Muscle of back (tissue), 11 donors: ENCODE measurements around the gene DCAF8L2. TPM values are rescaled to one million over a fixed set of nuclear protein-coding genes. Genes with fewer than 3 reads are reported as not detected.
"Not testable (repeated sequence)": the region's sequence is repeated elsewhere in the genome, so short reads cannot be mapped to it uniquely, and the experiment has no call there.

Source experiments
- DNase-seq, 3 donors: peaks; one replicate each; pipeline versions ENCODE4 v3.0.0 to v3.0.0-alpha.2; 2013
- polyA plus RNA-seq, 10 donors: library from polyadenylated mRNA; unstranded; fragments of 120-200 nt; gene quantifications; one replicate each; pipeline ENCODE4 v1.2.1, GENCODE V29; 2013; ENCODE audit not compliant: insufficient read length in 10 of 10

The DCAF8L2 gene
- polyA plus RNA-seq, 10 donors = not detected

DNA sequence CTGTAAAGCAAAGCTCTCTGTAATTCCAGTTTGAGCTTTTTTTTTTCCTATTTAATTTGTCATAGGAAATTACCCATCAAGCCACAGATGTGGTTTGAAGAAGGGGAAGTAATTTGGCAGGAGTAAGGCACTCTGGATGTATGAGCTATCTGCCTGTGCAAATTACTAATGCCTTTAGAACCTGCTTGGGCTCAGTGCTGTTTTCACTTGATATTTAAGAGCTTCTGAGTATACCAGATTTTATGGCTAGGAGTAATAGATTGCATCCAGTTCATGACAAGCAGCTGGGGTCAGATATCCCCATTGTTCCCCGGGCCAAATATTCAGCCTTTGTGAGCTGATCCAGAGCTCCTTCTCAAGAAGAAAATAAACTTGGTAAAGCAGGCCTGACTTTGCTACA, 89.1 kb downstream of the DCAF8L2 start:
- DNase-seq = no peak

DNA sequence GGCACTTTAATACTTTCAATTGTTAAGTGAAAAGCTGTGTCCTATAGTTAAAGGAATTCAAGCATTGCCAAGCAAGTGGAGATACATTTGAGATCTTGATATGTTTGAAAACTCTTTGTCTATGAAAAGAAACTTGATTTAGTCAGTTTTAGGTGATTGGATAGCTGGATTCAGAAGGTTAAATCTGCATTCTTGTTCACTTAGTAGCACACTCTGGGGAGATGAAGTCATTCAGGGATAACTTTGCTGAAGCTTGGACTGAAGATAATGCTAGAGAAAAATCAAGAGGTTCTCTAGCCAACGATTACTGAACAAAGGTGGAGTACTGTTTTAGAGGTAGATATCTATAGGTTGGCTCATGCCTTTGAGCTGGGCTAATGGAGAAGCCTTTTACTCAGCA, 90.6 kb downstream of the DCAF8L2 start:
- peak in 2 of 3 donors; percentile 7 to 21 for DNase-seq

DNA sequence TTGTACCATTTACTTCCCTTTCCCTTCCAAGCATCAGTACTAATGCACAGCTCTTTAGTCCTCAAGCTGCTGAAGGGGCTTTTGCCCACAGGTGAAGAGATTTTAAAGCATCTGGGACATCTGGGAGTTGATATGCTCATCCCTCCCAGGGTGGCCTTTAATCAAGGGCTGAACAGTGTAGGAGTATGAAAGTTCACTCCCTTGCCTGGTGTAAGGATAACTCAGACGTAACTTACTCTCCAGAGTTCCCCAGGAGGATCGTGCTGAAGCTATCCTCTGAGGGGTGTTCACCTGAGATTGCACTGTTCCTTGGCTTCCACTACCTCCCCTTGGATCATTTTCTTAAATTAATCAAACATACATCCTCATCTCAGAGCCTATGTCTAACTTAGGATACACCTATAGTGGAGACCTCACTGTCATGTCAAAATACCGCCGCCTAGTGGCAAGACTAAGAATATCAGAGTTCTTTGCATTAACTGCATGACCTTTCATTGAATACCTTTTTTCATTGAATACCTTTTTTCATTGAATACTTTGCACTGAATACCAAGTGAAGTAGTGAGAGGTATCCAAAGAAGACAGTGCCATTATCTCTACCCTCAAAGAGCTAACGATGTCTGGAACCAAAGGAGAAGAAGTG, 93.5 kb downstream of the DCAF8L2 start:
- not testable (repeated sequence) for DNase-seq

- DNase-seq = no peak
Measured at GRCh38 chrX:27694667-27695066, 104.5 kb downstream of the DCAF8L2 start.

GRCh38 chrX:27706526-27706925, 116.4 kb downstream of the DCAF8L2 start:
- DNase-seq = peak in 1 of 3 donors; percentile 1

DNA sequence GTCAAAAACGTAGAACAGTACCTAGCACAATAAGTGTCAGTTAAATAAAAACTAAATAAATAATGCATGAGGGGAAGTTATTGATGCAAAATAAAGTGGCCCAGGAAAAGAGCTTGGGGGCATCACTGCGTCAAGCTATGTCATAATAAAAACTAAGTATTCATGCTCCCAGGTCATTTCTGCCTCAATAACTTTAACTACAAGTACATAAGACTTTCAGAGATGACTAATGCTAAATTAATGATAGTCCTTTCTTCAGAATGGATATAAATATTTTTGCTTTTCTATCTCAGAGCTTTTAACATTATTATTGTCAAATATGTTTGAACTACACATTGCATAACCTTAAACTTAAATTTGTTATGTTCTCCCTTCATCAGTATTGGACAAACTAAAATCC, 125.5 kb downstream of the DCAF8L2 start:
- no peak for DNase-seq

- DNase-seq = no peak
Measured at GRCh38 chrX:27728291-27728690, 138.1 kb downstream of the DCAF8L2 start.

DNA sequence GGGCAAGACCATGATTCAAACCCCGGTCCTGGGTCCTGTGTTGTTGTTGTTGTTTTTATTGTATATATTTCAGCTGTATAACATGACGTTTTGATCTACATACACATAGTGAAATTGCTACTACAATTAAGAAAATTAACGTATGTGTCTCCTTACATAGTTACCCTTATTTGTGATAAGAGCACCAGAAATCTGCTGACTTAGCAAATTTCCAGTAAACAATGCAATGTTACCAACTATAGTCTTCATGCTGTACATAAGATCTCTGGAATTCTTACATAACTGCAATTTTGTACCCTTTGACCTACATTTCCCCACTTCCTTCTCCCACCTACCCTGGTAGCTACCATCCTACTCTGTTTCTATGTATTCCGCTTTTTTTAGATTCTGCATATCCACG, 141.8 kb downstream of the DCAF8L2 start:
- DNase-seq = no peak

DNA sequence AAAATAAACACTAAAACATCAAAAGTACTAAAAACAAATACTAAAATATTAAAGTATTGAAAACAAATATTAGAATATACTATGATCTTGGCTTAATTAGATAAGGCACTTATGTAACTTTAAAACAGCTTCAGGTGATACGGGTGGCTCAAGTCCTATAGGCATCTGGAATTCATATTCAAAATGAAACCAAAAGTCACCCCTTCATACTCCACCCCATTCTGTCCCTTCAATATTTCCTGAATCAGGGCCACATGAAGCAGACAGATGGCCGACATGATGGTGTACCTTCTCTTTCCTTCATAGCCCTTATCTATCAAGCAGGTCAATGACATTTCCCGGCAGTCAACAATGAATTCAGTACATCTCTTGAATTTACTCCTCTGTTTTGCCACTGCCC, 145.8 kb downstream of the DCAF8L2 start:
- no peak for DNase-seq

DNA sequence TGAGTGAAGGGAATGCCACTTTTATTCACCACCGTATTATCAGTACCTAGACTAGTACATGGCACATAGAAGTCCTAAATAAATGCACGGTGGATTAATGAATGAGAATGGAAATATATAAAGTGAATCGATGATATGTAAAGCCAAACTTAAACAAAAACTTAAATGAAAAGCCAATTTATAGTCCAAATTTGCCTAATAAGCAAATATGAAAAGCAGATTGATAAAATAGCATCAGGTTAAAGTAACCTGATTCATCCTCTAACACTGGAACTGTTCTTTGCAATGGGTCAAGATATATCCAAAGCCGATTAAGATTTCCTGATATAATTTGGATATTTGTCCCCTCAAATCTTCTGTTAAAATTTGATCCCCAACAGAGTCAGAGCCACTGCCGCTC, 150.8 kb downstream of the DCAF8L2 start:
- no peak for DNase-seq

- DNase-seq = not testable (repeated sequence)
Measured at GRCh38 chrX:27743521-27743920, 153.4 kb downstream of the DCAF8L2 start.

- no peak for DNase-seq
Measured at GRCh38 chrX:27746516-27746915, 156.4 kb downstream of the DCAF8L2 start.

- not testable (repeated sequence) for DNase-seq
Measured at GRCh38 chrX:27750298-27750697, 160.2 kb downstream of the DCAF8L2 start.

- DNase-seq = no peak
Measured at GRCh38 chrX:27751976-27752375, 161.8 kb downstream of the DCAF8L2 start.

DNA sequence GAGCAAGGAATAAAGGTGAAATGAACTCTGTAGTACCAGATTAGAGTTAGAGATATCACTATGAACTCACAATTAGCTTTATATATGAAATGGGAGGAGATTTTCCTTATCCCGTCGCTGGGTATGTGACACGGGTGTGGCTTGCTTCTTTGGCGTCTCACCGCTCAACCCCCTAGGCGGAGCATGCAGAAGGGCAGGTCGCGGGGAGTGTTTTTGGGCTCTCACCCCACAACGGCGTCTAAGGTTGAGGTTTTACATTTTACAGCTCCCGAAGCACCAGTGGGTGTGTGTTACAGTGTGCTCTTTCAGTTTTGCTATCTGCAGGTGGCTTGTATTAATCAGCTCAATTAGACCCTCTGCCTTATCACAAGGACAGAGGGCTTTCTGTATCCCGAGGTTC, 175.6 kb downstream of the DCAF8L2 start:
- DNase-seq = no peak

GRCh38 chrX:27767387-27767786, 177.2 kb downstream of the DCAF8L2 start:
- no peak for DNase-seq

- no peak for DNase-seq
Measured at GRCh38 chrX:27775984-27776383, 185.8 kb downstream of the DCAF8L2 start.

DNA sequence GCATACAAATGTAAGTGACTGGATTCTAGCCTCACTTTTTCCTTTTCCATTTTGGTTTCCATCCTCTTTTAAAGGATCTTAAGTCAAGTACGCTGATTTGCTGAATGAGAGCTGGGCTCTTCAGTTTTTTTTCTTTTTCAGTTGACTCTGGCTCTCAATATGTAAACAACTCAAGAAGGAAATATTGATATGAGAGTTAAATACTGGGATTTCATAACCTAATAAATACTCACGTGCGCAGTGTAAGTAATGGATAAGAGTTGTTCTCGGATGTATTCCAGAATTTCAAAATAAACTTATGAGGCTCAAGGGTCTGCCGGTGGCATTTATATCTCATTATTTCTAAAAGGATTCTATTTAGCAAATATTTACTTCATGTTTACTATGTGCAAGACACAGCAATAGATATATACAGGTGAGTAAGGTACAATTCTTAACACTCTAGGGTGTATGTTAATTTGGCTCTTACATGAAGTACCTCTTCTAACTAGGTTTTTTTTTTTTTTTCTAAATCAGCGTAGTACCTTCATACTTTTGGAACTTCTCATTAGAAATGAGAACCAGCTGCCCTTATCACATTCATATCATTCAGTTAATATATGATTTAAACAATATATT, 206.6 kb downstream of the DCAF8L2 start:
- DNase-seq = no peak

DNA sequence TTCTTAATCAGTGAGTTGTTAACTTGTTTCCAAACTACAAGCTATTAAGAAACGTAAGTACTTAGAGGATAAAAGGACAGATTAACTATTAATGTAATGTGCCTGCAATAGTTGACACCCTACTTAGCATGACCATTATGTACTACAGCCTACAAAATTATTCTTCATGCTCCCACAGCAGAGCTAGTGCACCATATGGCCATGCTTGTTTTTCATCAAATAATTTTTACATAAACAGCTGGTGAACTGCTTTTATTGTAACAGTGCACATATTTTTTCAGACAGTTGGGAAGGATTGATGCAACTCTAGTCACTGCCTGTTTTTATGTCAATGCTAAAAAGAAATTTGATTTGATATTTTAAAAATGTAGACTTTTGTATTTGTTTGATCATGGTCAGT, 207.4 kb downstream of the DCAF8L2 start:
- DNase-seq = no peak
